Fibroblast of gingiva (primary cell): ENCODE results near the gene EDN3.
"Not testable (repeated sequence)": the region's sequence is repeated elsewhere in the genome, so short reads cannot be mapped to it uniquely, and the experiment has no call there.

ENCODE experiments used
- DNase-seq: peaks from one replicate; pipeline ENCODE4 v3.0.0-alpha.2; 2011; ENCODE audit warnings: low read depth

Gene EDN3

DNA sequence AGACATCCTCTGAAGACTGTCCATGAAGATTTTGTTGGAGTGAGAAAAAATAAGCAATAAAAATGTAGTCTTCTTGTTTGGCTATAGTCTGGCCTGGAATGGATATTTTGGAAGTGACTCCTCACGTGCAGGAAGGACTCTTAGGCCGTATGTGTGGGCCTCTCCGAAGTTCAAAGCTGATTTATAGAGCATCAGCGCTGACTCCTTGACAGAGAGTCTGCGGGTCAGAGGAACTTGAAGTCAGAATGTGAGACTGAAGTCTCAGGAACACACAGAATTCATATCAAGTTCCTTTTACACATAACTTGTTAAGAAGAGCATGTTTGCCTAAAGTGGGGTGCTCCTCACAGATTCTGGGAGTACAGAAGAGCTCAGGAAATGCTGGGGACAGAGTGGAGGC lies 36.1 kb downstream of the EDN3 start:
- DNase-seq: no peak

GRCh38 chr20:59338444-59338843 lies 38.0 kb downstream of the EDN3 start:
- DNase-seq: not testable (repeated sequence)

DNA sequence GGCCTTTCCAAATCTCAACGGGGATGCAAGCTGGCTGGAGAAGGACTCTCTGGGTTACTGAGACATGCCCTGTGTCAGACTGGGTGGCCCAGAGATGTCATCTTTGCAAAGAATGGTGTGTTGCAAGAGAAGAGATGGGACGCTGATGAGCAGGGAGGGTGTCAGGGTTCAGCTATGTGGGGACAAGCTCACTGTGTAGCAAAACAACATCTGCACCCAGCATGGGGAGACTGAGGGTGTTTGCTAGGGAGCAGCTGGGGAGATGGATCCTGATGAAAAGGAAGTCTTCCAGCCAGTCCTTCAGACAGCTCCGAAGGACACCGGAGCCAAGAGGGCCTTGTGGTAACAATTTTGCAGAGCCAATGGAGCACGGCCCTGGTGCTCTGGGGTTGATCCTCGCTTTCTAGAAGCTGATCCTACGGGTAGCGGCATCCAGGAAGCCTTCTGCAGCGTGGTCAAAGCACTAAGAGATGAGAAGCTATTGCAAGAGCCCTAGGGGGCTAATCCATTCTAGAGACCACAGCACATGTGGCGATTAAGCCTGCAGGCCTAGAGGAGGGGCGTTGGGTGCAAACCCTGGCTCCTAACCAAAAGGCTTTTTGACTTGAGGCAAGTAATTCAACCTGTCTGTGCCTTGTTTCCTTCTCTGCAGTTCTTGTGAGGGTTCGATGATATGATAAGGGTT lies 39.9 kb downstream of the EDN3 start:
- DNase-seq: no peak

DNA sequence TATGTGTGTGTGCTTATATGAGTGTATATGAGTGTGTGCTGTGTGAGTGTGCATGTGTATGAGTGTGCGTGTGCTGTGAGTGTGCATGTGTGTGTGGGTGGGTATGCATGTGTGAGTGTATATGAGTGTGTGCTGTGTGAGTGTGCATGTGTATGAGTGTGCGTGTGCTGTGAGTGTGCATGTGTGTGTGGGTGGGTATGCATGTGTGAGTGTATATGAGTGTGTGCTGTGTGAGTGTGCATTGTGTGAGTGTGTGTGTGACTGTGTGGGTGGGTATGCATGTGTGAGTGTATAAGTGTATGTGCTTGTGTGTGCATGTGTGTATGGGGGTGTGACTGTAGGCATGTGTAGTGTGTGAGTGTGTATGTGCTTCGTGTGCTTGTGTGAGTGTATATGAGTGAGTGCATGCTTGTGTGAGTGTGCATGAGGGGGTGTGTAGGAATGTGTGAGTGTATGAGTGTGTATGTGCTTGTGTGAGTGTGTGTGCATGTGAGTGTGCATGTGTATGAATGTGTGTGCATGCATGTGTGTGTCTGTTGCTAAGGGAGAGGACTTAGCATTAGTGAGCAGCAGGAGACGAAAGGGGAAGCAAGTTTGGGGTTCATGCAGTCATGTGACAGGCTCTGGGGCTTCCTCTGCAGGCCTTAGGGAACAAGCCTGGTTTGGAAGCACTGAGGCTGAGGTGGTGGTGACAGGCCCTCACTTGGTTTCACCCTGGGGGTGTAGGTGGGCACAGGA lies 41.0 kb downstream of the EDN3 start:
- not testable (repeated sequence) for DNase-seq

DNA sequence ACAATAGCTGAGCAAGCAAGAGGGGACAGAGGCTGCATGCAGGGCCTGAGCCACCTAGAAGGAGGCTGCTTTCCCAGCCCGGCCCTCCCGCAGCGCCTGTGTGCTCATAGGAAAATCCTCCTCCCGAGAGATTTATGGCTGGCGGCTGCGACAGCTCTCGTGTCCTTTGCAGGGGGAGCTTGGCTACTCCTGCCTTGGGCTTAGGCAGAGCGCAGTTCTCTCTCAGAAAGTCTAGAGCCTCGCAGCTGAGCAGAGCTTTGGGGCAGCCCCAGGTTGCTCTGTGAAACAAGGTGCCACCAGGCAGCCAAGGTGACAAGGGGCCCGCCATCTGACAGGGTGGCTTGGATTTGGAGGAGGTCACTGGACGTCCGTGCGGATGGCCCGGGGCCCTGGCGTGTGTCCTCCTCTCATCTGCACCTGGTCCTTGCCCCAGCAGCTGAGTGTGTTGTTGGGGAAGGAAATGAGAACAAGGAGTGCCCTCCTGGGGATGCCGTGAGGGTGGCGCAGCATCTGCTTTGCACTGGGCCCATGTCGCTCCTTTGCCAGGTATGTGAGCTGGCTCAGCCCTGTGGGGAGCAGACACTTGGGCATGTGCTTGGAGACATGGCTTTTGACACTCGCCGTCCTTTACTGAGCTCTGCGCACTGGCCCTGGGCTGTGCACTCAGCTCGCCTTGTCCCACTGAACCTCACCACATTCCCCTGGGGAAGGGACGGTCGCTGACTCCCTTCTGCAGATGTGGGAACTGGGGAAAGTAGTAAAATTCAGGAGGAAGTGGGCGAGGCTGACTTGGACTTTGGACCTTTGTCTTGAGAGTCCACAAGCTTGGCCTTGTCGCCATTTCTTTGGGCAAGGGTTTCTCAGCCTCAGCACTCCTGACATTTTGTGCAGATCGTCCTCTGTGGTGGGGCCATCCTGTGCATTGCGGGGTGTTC lies 41.9 kb downstream of the EDN3 start:
- no peak for DNase-seq

DNA sequence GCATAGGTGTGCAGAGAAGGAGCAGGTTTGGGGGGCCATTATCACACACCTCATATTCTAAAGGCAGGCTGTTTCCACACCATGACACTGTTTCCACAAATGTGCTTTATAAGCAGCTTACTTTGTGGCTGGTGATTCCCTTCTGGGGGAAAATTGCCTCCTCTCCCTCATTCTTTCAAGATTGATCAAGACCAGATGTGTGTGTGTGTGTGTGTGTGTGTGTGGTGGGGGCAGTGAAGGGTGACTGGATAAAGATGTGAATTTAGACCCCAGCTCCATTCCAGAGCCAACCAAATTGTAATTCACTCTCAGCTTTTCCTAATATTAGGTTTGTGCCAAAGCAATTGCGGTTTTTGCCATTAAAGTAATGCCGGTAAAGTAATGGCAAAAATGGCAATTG lies 45.6 kb downstream of the EDN3 start:
- no peak for DNase-seq

DNA sequence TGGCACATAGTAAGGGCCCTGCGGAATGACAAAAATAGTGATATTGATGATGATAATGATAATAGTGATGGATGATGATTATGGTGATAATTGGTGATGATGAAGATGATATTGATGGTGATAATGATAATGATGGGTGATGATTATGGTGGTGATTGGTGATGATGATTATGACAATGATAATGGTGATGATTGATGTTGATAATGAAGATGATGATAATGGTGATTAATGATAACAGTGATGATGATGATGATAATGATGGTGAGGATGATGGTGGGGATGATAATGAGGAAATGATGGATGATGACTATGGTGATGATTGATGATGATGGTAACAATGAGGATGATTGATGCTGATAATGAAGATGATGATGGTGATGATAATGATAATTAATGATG lies 48.9 kb downstream of the EDN3 start:
- DNase-seq: no peak

DNA sequence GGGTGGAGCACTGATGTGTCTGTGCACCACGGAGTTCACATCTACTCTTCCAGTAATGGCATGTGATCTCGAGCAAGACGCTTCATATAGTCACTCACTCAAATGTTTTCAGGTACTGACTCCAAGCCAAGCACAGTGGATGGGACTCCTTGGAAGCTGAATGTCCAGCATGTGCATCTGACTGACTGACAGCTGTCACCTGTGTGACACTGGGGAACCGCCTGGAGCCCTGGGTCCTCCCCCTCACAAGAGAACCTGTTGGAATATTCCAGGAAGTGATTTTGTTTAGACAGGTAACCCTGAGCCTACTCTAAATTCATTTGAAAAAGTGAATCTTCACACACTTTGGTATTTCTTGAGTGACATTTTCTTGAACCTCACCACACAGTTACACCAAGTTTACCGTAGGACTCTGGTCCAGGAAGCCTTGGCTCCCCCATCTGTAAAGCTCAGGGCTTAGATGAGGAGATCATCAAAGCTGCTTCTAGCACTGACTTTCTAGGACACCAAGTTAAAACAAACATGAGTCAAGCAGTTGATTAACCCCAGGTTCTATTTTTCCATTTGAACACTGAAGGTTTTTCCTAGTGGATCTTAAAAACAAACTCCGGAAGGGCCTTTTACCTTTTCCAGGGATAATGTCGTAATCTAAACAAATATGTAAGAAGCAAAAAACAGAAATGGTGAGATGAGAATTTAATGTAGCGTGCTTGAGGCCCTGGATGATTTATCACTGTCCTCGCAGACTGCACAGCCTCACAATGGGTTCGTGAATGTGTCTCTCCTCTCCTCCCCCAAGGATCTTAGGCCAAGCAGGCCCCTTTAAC lies 50.1 kb downstream of the EDN3 start:
- no peak for DNase-seq

DNA sequence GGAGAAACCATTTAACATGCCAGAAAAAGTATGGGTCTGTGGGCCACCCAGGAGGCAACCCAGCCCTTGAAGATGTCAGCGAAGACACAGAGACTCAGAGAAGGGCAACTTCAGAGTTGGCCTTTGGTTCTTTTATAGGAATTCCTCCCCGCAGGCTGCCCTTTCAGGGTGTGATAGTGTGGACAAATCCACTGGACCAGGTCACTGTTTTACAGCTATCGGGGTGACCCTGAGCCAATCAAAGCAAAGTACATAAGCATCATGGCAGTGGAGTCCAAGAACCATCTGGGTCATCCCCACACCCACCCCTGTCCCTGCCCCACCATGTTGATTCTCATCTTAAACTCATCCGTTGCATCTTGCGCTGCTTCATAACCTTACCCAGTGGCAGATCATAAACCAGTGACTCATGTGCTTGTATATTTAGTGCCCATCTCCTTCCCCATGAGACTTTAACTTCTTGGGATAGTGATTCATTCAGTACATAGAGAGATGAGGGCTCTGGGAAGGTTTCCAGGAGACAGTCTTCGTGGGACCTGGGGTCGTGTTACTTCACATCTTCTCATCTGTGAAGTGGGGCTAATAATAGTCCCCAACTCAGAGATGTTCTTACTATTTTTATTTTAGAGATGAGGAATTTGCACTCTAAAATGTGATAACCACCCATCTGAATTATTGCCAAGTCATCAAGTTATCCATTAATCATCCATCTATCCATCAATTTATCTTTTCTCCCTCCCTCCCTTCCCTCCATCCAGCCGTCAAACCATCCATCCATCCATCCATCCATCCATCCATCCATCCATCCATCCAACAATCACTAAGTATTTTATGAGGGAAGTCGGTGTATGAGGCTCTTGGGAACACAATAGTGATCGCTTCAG lies 51.0 kb downstream of the EDN3 start:
- no peak for DNase-seq

DNA sequence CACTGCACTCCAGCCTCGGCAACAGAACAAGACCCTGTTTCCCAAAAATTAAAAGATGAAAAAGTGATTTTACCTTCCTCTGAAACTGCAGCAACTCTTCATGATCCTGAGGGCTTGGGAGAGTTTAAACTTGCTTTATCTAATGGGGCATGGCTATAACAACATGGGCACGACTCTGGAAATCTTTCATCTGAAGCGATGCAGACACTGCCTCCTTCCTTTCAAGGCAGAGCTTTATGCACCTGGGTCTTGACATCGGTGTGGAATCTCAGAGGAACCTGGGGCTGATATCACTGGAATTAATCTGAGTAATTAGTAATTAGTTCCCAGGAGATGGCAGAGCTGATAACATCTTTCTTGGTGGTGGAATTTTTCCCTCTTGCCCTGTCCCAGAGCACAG lies 52.1 kb downstream of the EDN3 start:
- DNase-seq: no peak

DNA sequence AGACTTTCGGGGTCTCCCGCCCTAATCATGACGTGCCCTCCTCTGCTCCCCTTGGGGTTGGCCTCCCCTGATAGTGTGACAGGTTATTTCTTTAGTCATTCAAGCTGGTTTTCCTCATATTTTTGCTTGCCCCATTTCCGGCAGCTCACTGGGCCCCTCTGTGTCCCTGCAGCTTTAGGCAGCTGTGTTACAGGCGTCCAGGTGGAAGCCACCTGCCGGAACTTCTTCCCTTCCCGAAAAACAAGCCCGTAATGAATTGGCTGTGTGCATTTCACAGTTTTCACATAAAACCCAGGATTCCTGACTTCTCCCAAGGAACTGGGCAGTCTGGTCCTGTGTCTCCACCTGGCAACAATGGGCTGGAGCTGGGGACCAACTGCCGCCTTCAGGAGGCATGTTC lies 52.6 kb downstream of the EDN3 start:
- no peak for DNase-seq

DNA sequence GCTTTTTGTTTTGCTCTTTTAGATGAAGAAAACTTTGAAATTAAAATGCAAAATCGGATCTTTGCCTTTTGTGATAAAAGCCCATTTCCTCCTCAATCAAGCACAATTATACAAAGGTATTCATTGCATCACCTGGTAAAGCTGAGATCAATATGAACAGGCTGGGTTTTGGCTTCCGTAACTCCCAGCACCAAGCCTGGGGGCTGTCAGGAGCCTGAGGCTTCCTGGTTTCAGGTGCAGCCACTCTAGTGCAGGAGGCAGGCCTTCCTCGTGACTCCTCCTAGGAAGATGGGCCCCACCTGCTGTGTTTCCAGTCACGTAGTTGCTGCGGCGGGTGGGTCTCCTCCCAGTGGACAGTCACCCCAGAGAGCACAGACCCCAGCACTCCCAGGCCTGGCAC lies 54.0 kb downstream of the EDN3 start:
- DNase-seq: no peak

- DNase-seq: no peak
These were observed 54.8 kb downstream of the EDN3 start for GRCh38 chr20:59355242-59355641.

DNA sequence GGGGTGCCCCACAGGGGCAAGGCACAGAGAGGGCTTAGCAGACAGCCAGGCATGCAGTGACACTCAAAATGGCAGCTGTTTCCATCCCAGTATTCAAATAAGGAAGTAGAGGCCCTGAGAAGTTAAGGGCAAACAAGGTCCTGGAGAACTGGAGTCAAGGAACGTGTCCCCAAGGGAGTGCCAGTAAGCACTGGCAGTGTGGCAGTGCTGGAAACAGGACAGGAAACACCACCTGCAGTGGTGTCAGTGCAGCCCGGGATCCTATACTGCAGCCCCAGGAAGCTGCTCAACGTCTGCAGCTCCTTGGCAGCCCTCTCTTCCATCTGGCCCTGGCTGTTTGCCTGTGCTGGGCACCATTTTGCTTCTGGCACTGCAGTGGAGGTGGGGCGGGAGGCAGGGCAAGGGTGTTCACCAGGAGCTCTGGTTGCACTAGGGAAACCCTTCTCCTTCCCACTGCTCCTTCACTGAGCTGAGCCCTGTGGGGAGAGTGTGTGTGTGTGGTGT lies 56.3 kb downstream of the EDN3 start:
- DNase-seq: no peak

DNA sequence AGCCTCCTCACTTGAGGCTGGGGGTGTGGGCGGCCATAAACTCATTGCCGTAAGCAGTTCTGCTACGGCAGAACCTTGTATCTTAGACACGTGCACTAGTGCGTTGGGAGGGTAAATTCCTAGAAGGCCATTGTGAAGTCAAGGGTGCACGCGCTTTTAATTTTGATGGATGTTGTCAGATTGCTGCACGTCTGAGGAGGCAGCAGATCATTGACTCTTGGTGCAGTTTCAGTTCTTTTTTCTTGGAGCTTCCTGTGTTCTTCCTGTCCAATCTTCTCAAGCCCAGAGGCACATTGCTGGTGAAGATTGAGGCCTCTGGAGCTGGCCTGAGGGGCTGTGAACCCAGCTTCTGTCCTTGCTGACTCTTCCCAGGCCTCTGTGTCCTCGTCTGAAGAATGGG lies 58.4 kb downstream of the EDN3 start:
- not testable (repeated sequence) for DNase-seq

- DNase-seq: no peak
These were observed 59.7 kb downstream of the EDN3 start for GRCh38 chr20:59359906-59360725.

- DNase-seq: no peak
These were observed 60.5 kb downstream of the EDN3 start for GRCh38 chr20:59360934-59361333.

GRCh38 chr20:59361411-59361810 lies 61.0 kb downstream of the EDN3 start:
- DNase-seq: no peak

GRCh38 chr20:59363101-59363500 lies 62.7 kb downstream of the EDN3 start:
- DNase-seq: no peak

DNA sequence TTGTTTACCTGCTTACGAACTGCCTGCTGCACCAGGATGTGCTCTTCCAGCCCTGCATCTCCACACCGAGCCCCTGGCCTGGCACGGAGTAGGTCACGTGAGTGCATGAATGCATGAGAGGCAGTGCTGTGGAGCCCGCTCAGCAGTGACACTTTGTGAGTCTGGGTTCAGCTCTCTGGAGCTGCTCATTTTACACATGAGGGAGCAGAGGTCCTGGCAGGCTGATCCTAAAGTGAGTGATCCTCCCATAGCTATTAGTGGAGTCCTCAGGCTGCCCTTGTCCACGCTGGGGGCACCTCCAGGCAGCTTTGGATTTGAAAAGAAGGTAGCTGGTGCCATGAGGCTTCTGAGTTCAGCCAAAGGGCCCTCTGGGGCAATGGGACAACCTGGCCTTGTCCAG lies 64.2 kb downstream of the EDN3 start:
- no peak for DNase-seq
